Mesothelial cell of epicardium (in vitro differentiated cells): ENCODE data around the gene TBCEL. TPM values are rescaled to one million over a fixed set of nuclear protein-coding genes. Genes with fewer than 3 reads are reported as not detected.
"Not testable (repeated sequence)": the region's sequence is repeated elsewhere in the genome, so short reads cannot be mapped to it uniquely, and the experiment has no call there.

ENCODE experiments used
- DNase-seq, 2 experiments: peaks; one replicate each; pipeline ENCODE4 v3.0.0; 2021; ENCODE audit warnings: low spot score in 2 of 2; ENCODE audit not compliant: unreplicated experiment in 2 of 2
- H3K27ac Mint-ChIP-seq: 2 replicates; pipeline ENCODE4 v1.8.0; 2021; ENCODE audit warnings: mixed read lengths
- H3K27me3 Mint-ChIP-seq: 2 replicates; pipeline ENCODE4 v1.8.0; 2021; ENCODE audit warnings: low read depth, mixed read lengths
- H3K36me3 Mint-ChIP-seq: 2 replicates; pipeline ENCODE4 v1.8.0; 2021; ENCODE audit warnings: mixed read lengths
- H3K4me1 Mint-ChIP-seq: 2 replicates; pipeline ENCODE4 v1.8.0; 2021; ENCODE audit warnings: mixed read lengths
- H3K4me3 Mint-ChIP-seq: 2 replicates; pipeline ENCODE4 v1.8.0; 2021; ENCODE audit warnings: mild to moderate bottlenecking, moderate library complexity, mixed read lengths
- H3K9me3 Mint-ChIP-seq: 2 replicates; pipeline ENCODE4 v1.8.0; 2021; ENCODE audit warnings: mixed read lengths
- CTCF ChIP-seq: fragments of 200-600 bp; sonication (generic); IDR thresholded peaks from one replicate; pipeline ENCODE4 v1.5.0; 2021; ENCODE audit warnings: antibody characterized with exemption; ENCODE audit not compliant: unreplicated experiment
- total RNA-seq: library from RNA; stranded (reverse); gene quantifications from 3 replicates; pipeline ENCODE4 v1.2.1, GENCODE V29; 2021

Gene TBCEL
- total RNA-seq, 1 donor from 2014 or later, result 32.3 TPM

GRCh38 chr11:121012091-121012490 is 11.8 kb upstream of the TBCEL start:
- H3K27me3 Mint-ChIP-seq, result peaks cover 27% of the 10 kb centered on the region
- H3K4me1 Mint-ChIP-seq, result no peaks in the 10 kb centered on the region
- peaks cover 5% of the 10 kb centered on the region for H3K9me3 Mint-ChIP-seq
- no peak for TF ChIP-seq CTCF
- no peaks in the 10 kb centered on the region for H3K36me3 Mint-ChIP-seq
- no peak overlapping the region for H3K4me3 Mint-ChIP-seq
- no peak for DNase-seq
- no peak overlapping the region for H3K27ac Mint-ChIP-seq

- Mint-ChIP-seq H3K36me3 (no peaks in the 10 kb centered on the region), H3K27me3 (peaks cover 30% of the 10 kb centered on the region)
- no peak for TF ChIP-seq CTCF
These were observed 5.2 kb upstream of the TBCEL start for GRCh38 chr11:121018746-121019145.

GRCh38 chr11:121021718-121022117 is 2.2 kb upstream of the TBCEL start:
- H3K27ac Mint-ChIP-seq, H3K9me3 Mint-ChIP-seq, DNase-seq, H3K36me3 Mint-ChIP-seq, H3K4me3 Mint-ChIP-seq: not testable (repeated sequence)
- H3K27me3 Mint-ChIP-seq, result peaks cover 25% of the 10 kb centered on the region
- H3K4me1 Mint-ChIP-seq, result peaks cover 15% of the 10 kb centered on the region

More at GRCh38 chr11:121018746-121019145, 5.2 kb upstream of the TBCEL start:
- Mint-ChIP-seq H3K4me1 (no peaks in the 10 kb centered on the region), H3K9me3 (no peaks in the 10 kb centered on the region), H3K27ac (no peak overlapping the region), H3K4me3 (no peak overlapping the region)
- DNase-seq, result no peak

- no peak for DNase-seq
- Mint-ChIP-seq H3K9me3 (no peaks in the 10 kb centered on the region), H3K27ac (peak overlapping the region; percentile 68), H3K36me3 (peaks cover 2% of the 10 kb centered on the region), H3K4me3 (peak overlapping the region; percentile 87), H3K4me1 (peaks cover 15% of the 10 kb centered on the region), H3K27me3 (peaks cover 5% of the 10 kb centered on the region)
- no peak for TF ChIP-seq CTCF
These were observed 1.1 kb downstream of the TBCEL start for GRCh38 chr11:121024989-121025388.

- Mint-ChIP-seq H3K27ac (no peak overlapping the region), H3K4me3 (no peak overlapping the region), H3K9me3 (no peaks in the 10 kb centered on the region), H3K27me3 (no peaks in the 10 kb centered on the region), H3K4me1 (peaks cover 15% of the 10 kb centered on the region), H3K36me3 (peaks cover 9% of the 10 kb centered on the region)
- no peak for DNase-seq
- TF ChIP-seq CTCF, result no peak
These were observed 5.3 kb downstream of the TBCEL start for GRCh38 chr11:121029153-121029552.

GRCh38 chr11:121029813-121030445 is 6.0 kb downstream of the TBCEL start:
- Mint-ChIP-seq H3K27me3 (no peaks in the 10 kb centered on the region), H3K9me3 (no peaks in the 10 kb centered on the region), H3K36me3 (peaks cover 9% of the 10 kb centered on the region), H3K4me3 (no peak overlapping the region), H3K4me1 (peaks cover 10% of the 10 kb centered on the region), H3K27ac (no peak overlapping the region)
- no peak for DNase-seq
- TF ChIP-seq CTCF, result no peak
